B cell (primary cell): Measurements from ENCODE around the gene ADGRV1. TPM values are rescaled to one million over a fixed set of nuclear protein-coding genes. Genes with fewer than 3 reads are reported as not detected.

Source experiments
- ATAC-seq: fragments of 200-7000 bp; cut with Tn5 transposase; one replicate; pipeline ENCODE4 v1.10.0; 2021; ENCODE audit warnings: low read depth, mild to moderate bottlenecking, moderate number of reproducible peaks, moderate library complexity
- CTCF ChIA-PET: fragments of 350-600 bp; sonication (Branson Sonifier 250); formaldehyde crosslinking; loops from one replicate; lab custom pipeline; 2021; ENCODE audit warnings: antibody characterized with exemption, inconsistent platforms; lab: Charles Lee
- POLR2A ChIA-PET: fragments of 350-600 bp; sonication (Branson Sonifier 250); formaldehyde crosslinking; loops from one replicate; lab custom pipeline; 2021; ENCODE audit warnings: antibody characterized with exemption; lab: Charles Lee
- DNase-seq: peaks from one replicate; pipeline ENCODE4 v3.0.0; 2013
- H2AFZ ChIP-seq: 2 replicates; pipeline ENCODE4 v1.6.1; 2012; ENCODE audit warnings: mild to moderate bottlenecking, low read depth, low read length; ENCODE audit not compliant: insufficient read depth, poor library complexity, severe bottlenecking
- H3K27ac ChIP-seq, 2 donors: 1 replicate in 1 of 2; 2 replicates in 1 of 2; pipeline ENCODE4 v1.5.1; 2012 to 2013; ENCODE audit warnings: low read length in 2 of 2, mild to moderate bottlenecking in 2 of 2, moderate library complexity in 1 of 2
- H3K27me3 ChIP-seq, 4 experiments: fragments of 200-600 bp in 1 of 4; sonication (generic) in 1 of 4; replicated peaks in 1 of 4; 1 replicate in 2 of 4; 2 replicates in 2 of 4; pipeline versions ENCODE4 v1.6.1 to v1.7.0; 2013 to 2016; ENCODE audit warnings: low read length in 3 of 4, mild to moderate bottlenecking in 2 of 4, mixed read lengths in 1 of 4, moderate library complexity in 1 of 4; ENCODE audit not compliant: insufficient read depth in 4 of 4, control insufficient read depth in 3 of 4; ENCODE audit errors: control extremely low read depth in 1 of 4
- H3K36me3 ChIP-seq, 2 experiments: replicated peaks in 1 of 2; 1 replicate in 1 of 2; 2 replicates in 1 of 2; pipeline versions ENCODE4 v1.6.1 to v1.7.1; 2013; ENCODE audit warnings: low read length in 1 of 2; ENCODE audit not compliant: insufficient read depth in 2 of 2, control insufficient read depth in 1 of 2; ENCODE audit errors: control extremely low read depth in 1 of 2, extremely low read depth in 1 of 2
- H3K4me1 ChIP-seq, 2 donors: fragments of 200-600 bp in 1 of 2; sonication (generic) in 1 of 2; 1 replicate in 1 of 2; 2 replicates in 1 of 2; pipeline versions ENCODE4 v1.5.1 to v1.6.1; 2013 to 2017; ENCODE audit warnings: low read length in 2 of 2; ENCODE audit not compliant: control insufficient read depth in 2 of 2, insufficient read depth in 2 of 2
- H3K4me2 ChIP-seq: replicated peaks from 2 replicates; pipeline ENCODE3; 2012; ENCODE audit warnings: mild to moderate bottlenecking, low read depth, low read length; ENCODE audit not compliant: poor library complexity, severe bottlenecking
- H3K4me3 ChIP-seq, 5 experiments: fragments of 200-600 bp in 1 of 5; sonication (generic) in 1 of 5; 1 replicate in 3 of 5; 2 replicates in 2 of 5; pipeline versions ENCODE4 v1.5.1 to v1.7.0; 2011 to 2016; ENCODE audit warnings: low read length in 4 of 5, mild to moderate bottlenecking in 4 of 5, low read depth in 2 of 5, control low read depth in 1 of 5, moderate library complexity in 1 of 5; ENCODE audit not compliant: insufficient read depth in 1 of 5; ENCODE audit errors: control extremely low read depth in 1 of 5, extremely low read depth in 1 of 5
- H3K79me2 ChIP-seq: fragments of 200-600 bp; sonication (generic); one replicate; pipeline ENCODE4 v1.6.0; 2016; ENCODE audit warnings: low read length; ENCODE audit not compliant: control insufficient read depth, insufficient read depth
- H3K9ac ChIP-seq: fragments of 200-600 bp; sonication (generic); 2 replicates; pipeline ENCODE4 v1.6.1; 2017; ENCODE audit warnings: mild to moderate bottlenecking, low read length, moderate library complexity
- H3K9me3 ChIP-seq, 3 donors: one replicate each; pipeline versions ENCODE4 v1.6.1 to v1.7.1; 2013; ENCODE audit warnings: low read length in 2 of 3; ENCODE audit not compliant: control insufficient read depth in 2 of 3, insufficient read depth in 1 of 3; ENCODE audit errors: control extremely low read depth in 1 of 3
- H4K20me1 ChIP-seq: 2 replicates; pipeline ENCODE4 v1.6.0; 2012; ENCODE audit warnings: mild to moderate bottlenecking, low read length; ENCODE audit not compliant: insufficient read depth, control insufficient read depth, poor library complexity, severe bottlenecking
- H3K27ac Mint-ChIP-seq: one replicate; pipeline ENCODE4 v1.8.0; 2021; ENCODE audit warnings: mixed read lengths
- H3K27me3 Mint-ChIP-seq: one replicate; pipeline ENCODE4 v1.8.0; 2021; ENCODE audit warnings: mixed read lengths
- H3K4me1 Mint-ChIP-seq: one replicate; pipeline ENCODE4 v1.8.0; 2021; ENCODE audit warnings: mixed read lengths
- H3K4me3 Mint-ChIP-seq: one replicate; pipeline ENCODE4 v1.8.0; 2021; ENCODE audit warnings: mixed read lengths
- H3K9me3 Mint-ChIP-seq: one replicate; pipeline ENCODE4 v1.8.0; 2022; ENCODE audit warnings: mixed read lengths; ENCODE audit not compliant: insufficient read depth
- EZH2 ChIP-seq: IDR thresholded peaks from 2 replicates; pipeline ENCODE4 v1.6.1; 2012; ENCODE audit warnings: borderline replicate concordance, low read depth, mild to moderate bottlenecking, moderate library complexity, low read length; ENCODE audit not compliant: insufficient read depth, poor library complexity, severe bottlenecking
- WGBS: methylation state at CpG from one replicate; pipeline ENCODE4 v1.1.5; 2013; ENCODE audit warnings: missing lambda C conversion rate; ENCODE audit not compliant: insufficient coverage; 5-methylcytosine and 5-hydroxymethylcytosine counted together
- intact Hi-C: fragments of 100-400 bp; cut with micrococcal nuclease; formaldehyde crosslinking; loops from one replicate; pipeline ENCODE4 v1.10.0; 2022
- polyA plus RNA-seq: library from polyadenylated mRNA; depleted of rRNA; stranded (reverse); fragments of >200 nt; gene quantifications from 2 replicates; pipeline ENCODE4 v1.2.3, GENCODE V29; 2012
- total RNA-seq, 2 donors: library from RNA; stranded (reverse); fragments of 120-200 nt in 1 of 2; gene quantifications; 1 replicate in 1 of 2; 2 replicates in 1 of 2; pipeline versions ENCODE4 v1.2.3 to v1.2.4, GENCODE V29; 2013 to 2022
- TF ChIP-seq, protein P1 (sequence below): fragments of 200-600 bp; IDR thresholded peaks from one replicate; pipeline ENCODE4 v1.8.0; 2022; ENCODE audit warnings: antibody characterized with exemption, mild to moderate bottlenecking

The ADGRV1 gene
- total and polyA plus RNA-seq, 2 donors (not counting 1 experiment from before 2014, with no cell fraction given) = 0.07 TPM; not detected in 1

DNA sequence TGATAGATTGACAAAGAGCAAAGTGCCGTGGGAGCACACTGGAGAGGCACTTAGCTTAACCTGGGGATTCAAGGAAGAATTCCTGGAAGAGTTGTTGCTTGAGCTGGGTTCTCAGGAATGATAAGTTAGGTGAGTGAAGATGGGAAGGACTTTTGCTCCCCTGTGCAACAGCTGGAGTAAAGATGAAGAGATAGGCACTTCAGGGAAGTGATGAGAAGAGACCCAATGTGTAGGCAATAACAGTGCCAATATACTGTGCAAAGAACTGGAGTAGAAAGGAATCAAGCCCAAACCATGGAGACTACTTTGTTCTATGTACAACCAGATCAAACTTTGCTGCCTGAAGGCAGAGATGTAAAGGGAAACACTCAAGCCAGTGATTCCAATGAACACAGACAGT, 92.2 kb downstream of the ADGRV1 start:
- Histone ChIP-seq H3K27ac (no peak overlapping the region), H3K79me2 (no peaks in the 10 kb centered on the region), H3K4me3 (no peak overlapping the region), H3K9me3 (no peaks in the 10 kb centered on the region), H3K9ac (no peak overlapping the region), H2AFZ (no peak overlapping the region), H3K4me1 (no peaks in the 10 kb centered on the region), H3K36me3 (no peaks in the 10 kb centered on the region), H3K27me3 (no peaks in the 10 kb centered on the region), H3K4me2 (no peak overlapping the region), H4K20me1 (no peaks in the 10 kb centered on the region)
- no peak overlapping the region for H3K4me3 Mint-ChIP-seq
- ATAC-seq = no peak
- no peak overlapping the region for H3K27ac Mint-ChIP-seq
- TF ChIP-seq EZH2 = no peak
- TF ChIP-seq, protein P1, sequence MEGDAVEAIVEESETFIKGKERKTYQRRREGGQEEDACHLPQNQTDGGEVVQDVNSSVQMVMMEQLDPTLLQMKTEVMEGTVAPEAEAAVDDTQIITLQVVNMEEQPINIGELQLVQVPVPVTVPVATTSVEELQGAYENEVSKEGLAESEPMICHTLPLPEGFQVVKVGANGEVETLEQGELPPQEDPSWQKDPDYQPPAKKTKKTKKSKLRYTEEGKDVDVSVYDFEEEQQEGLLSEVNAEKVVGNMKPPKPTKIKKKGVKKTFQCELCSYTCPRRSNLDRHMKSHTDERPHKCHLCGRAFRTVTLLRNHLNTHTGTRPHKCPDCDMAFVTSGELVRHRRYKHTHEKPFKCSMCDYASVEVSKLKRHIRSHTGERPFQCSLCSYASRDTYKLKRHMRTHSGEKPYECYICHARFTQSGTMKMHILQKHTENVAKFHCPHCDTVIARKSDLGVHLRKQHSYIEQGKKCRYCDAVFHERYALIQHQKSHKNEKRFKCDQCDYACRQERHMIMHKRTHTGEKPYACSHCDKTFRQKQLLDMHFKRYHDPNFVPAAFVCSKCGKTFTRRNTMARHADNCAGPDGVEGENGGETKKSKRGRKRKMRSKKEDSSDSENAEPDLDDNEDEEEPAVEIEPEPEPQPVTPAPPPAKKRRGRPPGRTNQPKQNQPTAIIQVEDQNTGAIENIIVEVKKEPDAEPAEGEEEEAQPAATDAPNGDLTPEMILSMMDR = no peak
- POLR2A ChIA-PET = no interaction called here
- DNase-seq = no peak
- 91% methylated on average over 1 of the region's 1 CpG for WGBS
- CTCF ChIA-PET = no interaction called here
- peaks cover 7% of the 10 kb centered on the region for H3K27me3 Mint-ChIP-seq
- H3K4me1 Mint-ChIP-seq = no peaks in the 10 kb centered on the region
- intact Hi-C loops = no loop called here
- no peaks in the 10 kb centered on the region for H3K9me3 Mint-ChIP-seq

DNA sequence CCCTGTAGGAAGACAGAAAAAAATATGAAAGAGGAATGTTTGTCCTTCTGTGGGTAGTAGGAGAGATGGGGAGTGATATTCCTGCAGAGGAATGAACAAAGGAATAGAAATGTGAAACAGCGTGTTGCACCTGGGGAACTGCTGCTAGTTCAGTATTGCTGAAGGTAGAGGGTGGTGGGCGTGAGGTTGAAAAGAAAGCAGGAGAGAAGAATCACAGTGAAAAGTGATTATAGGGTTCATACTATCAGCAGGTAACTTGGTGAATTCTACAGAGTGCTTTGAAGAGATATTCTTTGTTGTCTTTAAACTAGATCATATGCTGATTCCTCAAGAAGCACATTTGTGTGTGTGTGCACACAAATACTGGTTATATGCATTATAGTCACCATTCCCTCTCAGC, 95.6 kb downstream of the ADGRV1 start:
- H3K27ac ChIP-seq = no peak overlapping the region
- no peak overlapping the region for H3K4me3 ChIP-seq
- no peaks in the 10 kb centered on the region for H4K20me1 ChIP-seq
- ChIA-PET CTCF (no interaction called here), POLR2A (no interaction called here)
- ATAC-seq (no peak), DNase-seq (no peak)
- intact Hi-C loops = no loop called here
- H3K79me2 ChIP-seq = no peaks in the 10 kb centered on the region
- no peaks in the 10 kb centered on the region for H3K36me3 ChIP-seq
- no peak overlapping the region for H3K9ac ChIP-seq
- H3K27me3 ChIP-seq = no peaks in the 10 kb centered on the region
- H3K27me3 Mint-ChIP-seq = peaks cover 4% of the 10 kb centered on the region
- H2AFZ ChIP-seq = no peak overlapping the region
- TF ChIP-seq, protein P1 = no peak
- TF ChIP-seq EZH2 = no peak
- H3K9me3 Mint-ChIP-seq = no peaks in the 10 kb centered on the region
- WGBS = 88% methylated on average over 2 of the region's 2 CpGs
- H3K4me1 Mint-ChIP-seq = no peaks in the 10 kb centered on the region
- no peak overlapping the region for H3K4me3 Mint-ChIP-seq
- H3K4me1 ChIP-seq = no peaks in the 10 kb centered on the region
- H3K4me2 ChIP-seq = no peak overlapping the region
- no peak overlapping the region for H3K27ac Mint-ChIP-seq
- no peaks in the 10 kb centered on the region for H3K9me3 ChIP-seq
